Measurements from ENCODE around the gene EXTL1. TPM values are rescaled to one million over a fixed set of nuclear protein-coding genes. Genes with fewer than 3 reads are reported as not detected.

The EXTL1 gene
- total RNA-seq, 4 donors from 2014 or later: not detected

- Histone ChIP-seq H3K4me3 (no peak overlapping the region), H3K4me1 (no peaks in the 10 kb centered on the region), H3K27ac (no peak overlapping the region), H3K36me3 (no peaks in the 10 kb centered on the region), H3K9me3 (no peaks in the 10 kb centered on the region), H3K27me3 (peaks cover 0 to 85% (median 0%) of the 10 kb centered on the region in 4 donors)
- intact Hi-C loops (cut with DNase I): no loop called here
- WGBS, 2 donors: 58 to 72% methylated on average over 1 of the region's 1 CpG
- no peak for DNase-seq
- TF ChIP-seq, protein P1, sequence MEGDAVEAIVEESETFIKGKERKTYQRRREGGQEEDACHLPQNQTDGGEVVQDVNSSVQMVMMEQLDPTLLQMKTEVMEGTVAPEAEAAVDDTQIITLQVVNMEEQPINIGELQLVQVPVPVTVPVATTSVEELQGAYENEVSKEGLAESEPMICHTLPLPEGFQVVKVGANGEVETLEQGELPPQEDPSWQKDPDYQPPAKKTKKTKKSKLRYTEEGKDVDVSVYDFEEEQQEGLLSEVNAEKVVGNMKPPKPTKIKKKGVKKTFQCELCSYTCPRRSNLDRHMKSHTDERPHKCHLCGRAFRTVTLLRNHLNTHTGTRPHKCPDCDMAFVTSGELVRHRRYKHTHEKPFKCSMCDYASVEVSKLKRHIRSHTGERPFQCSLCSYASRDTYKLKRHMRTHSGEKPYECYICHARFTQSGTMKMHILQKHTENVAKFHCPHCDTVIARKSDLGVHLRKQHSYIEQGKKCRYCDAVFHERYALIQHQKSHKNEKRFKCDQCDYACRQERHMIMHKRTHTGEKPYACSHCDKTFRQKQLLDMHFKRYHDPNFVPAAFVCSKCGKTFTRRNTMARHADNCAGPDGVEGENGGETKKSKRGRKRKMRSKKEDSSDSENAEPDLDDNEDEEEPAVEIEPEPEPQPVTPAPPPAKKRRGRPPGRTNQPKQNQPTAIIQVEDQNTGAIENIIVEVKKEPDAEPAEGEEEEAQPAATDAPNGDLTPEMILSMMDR (IDR thresholded peaks at IDR 0.05): no peak
- no peak for TF ChIP-seq POLR2A (IDR thresholded peaks at IDR 0.05)
Measured at GRCh38 chr1:26069941-26070295, 48.3 kb downstream of the EXTL1 start.

- H3K27ac ChIP-seq: no peak overlapping the region
- TF ChIP-seq POLR2A (IDR thresholded peaks at IDR 0.05): no peak
- TF ChIP-seq, protein P1 (IDR thresholded peaks at IDR 0.05): no peak
- intact Hi-C loops (cut with DNase I): no loop called here
Measured at GRCh38 chr1:26070296-26070962, 48.9 kb downstream of the EXTL1 start.

DNA sequence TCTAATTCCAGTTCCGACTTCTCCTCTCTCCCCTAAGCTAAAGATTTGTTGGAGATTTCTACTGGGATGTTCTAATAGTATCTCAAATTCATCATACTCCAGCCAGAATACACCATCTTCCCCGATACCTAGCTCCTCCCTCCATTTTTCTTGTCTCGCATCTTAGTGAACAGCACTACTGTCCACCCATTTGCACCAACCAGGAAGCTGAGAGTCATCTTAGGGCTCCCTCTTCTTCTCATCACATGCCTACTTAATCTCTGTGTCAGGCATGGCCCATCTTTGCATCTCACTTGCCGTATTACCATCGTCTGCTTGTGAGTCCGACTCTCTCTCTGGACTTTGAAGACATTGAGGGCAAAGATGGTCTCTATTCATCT lies 49.4 kb downstream of the EXTL1 start:
- DNase-seq: no peak
- H3K4me3 ChIP-seq: no peak overlapping the region
- TF ChIP-seq, protein P1 (IDR thresholded peaks at IDR 0.05): no peak
- no peak for TF ChIP-seq POLR2A (IDR thresholded peaks at IDR 0.05)
- H3K9me3 ChIP-seq: no peaks in the 10 kb centered on the region
- H3K27ac ChIP-seq: no peak overlapping the region
- H3K27me3 ChIP-seq: peaks cover 0 to 86% (median 0%) of the 10 kb centered on the region in 4 donors
- no peaks in the 10 kb centered on the region for H3K4me1 ChIP-seq
- 91 to 95% methylated on average over 6 of the region's 6 CpGs for WGBS, 2 donors
- intact Hi-C loops (cut with DNase I): no loop called here
- no peaks in the 10 kb centered on the region for H3K36me3 ChIP-seq

More at GRCh38 chr1:26070296-26070962, 48.9 kb downstream of the EXTL1 start:
- Histone ChIP-seq H3K27me3 (peaks cover 0 to 86% (median 0%) of the 10 kb centered on the region in 4 donors), H3K36me3 (no peaks in the 10 kb centered on the region), H3K4me1 (no peaks in the 10 kb centered on the region), H3K4me3 (no peak overlapping the region), H3K9me3 (no peaks in the 10 kb centered on the region)
- WGBS, 2 donors: 82 to 94% methylated on average over 4 of the region's 4 CpGs
- no peak for DNase-seq

GRCh38 chr1:26072305-26072704 lies 50.7 kb downstream of the EXTL1 start:
- Histone ChIP-seq H3K9me3 (no peaks in the 10 kb centered on the region), H3K4me1 (no peaks in the 10 kb centered on the region), H3K27me3 (peaks cover 0 to 82% (median 0%) of the 10 kb centered on the region in 4 donors), H3K4me3 (no peak overlapping the region), H3K36me3 (no peaks in the 10 kb centered on the region), H3K27ac (no peak overlapping the region)
- no peak for DNase-seq
- no peak for TF ChIP-seq POLR2A (IDR thresholded peaks at IDR 0.05)
- TF ChIP-seq, protein P1 (IDR thresholded peaks at IDR 0.05): no peak
- 38 to 53% methylated on average over 5 to 6 of the region's 6 CpGs for WGBS, 2 donors
- intact Hi-C loops (cut with DNase I): no loop called here

GRCh38 chr1:26075421-26076144 lies 54.0 kb downstream of the EXTL1 start:
- no peak overlapping the region for H3K27ac ChIP-seq
- DNase-seq: no peak

More at GRCh38 chr1:26075421-26076144, 54.0 kb downstream of the EXTL1 start:
- H3K4me1 ChIP-seq: peaks cover 0 to 7% (median 0%) of the 10 kb centered on the region in 3 donors
- H3K27me3 ChIP-seq: peaks cover 0 to 52% (median 0%) of the 10 kb centered on the region in 4 donors
- intact Hi-C loops (cut with DNase I): no loop called here
- 40 to 50% methylated on average over 1 to 2 of the region's 3 CpGs for WGBS, 2 donors
- TF ChIP-seq POLR2A (IDR thresholded peaks at IDR 0.05): no peak
- TF ChIP-seq, protein P1 (IDR thresholded peaks at IDR 0.05): no peak
- no peaks in the 10 kb centered on the region for H3K9me3 ChIP-seq
- H3K4me3 ChIP-seq: no peak overlapping the region
- H3K36me3 ChIP-seq: no peaks in the 10 kb centered on the region

All from esophagus squamous epithelium (tissue), 5 donors.